ENCODE measurements around the gene PSME4.

PSME4 gene

GRCh38 chr2:53863538-53864227 is 107.1 kb downstream of the PSME4 start:
- H3K27me3 ChIP-seq (replicated peaks; ENCODE audit: insufficient read depth, low read length): no peaks in the 10 kb centered on the region
- H3K4me1 ChIP-seq (ENCODE audit: low read length): peaks cover 8% of the 10 kb centered on the region; the same call in 1 of the 2 replicates
- no peak overlapping the region for H3K9ac ChIP-seq (ENCODE audit: low read length)
- H3K9me2 ChIP-seq (replicated peaks; ENCODE audit: insufficient read depth, low read length): no peaks in the 10 kb centered on the region
- no peak overlapping the region for H3K27ac ChIP-seq (ENCODE audit: low read length)
- H3K36me3 ChIP-seq (replicated peaks; ENCODE audit: insufficient read depth, low read length): peaks cover 10% of the 10 kb centered on the region; the same call in 1 of the 2 replicates
- no peaks in the 10 kb centered on the region for H3F3A ChIP-seq (ENCODE audit: insufficient read depth, low read length)
- H3K4me2 ChIP-seq (ENCODE audit: low read depth, low read length): no peak overlapping the region
- no peak overlapping the region for H3K4me3 ChIP-seq (ENCODE audit: low read length)
- TF ChIP-seq, protein P1, sequence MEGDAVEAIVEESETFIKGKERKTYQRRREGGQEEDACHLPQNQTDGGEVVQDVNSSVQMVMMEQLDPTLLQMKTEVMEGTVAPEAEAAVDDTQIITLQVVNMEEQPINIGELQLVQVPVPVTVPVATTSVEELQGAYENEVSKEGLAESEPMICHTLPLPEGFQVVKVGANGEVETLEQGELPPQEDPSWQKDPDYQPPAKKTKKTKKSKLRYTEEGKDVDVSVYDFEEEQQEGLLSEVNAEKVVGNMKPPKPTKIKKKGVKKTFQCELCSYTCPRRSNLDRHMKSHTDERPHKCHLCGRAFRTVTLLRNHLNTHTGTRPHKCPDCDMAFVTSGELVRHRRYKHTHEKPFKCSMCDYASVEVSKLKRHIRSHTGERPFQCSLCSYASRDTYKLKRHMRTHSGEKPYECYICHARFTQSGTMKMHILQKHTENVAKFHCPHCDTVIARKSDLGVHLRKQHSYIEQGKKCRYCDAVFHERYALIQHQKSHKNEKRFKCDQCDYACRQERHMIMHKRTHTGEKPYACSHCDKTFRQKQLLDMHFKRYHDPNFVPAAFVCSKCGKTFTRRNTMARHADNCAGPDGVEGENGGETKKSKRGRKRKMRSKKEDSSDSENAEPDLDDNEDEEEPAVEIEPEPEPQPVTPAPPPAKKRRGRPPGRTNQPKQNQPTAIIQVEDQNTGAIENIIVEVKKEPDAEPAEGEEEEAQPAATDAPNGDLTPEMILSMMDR (IDR thresholded peaks at IDR 0.05; ENCODE audit: low read length): no peak
- TF ChIP-seq EZH2phosphoT487 (IDR thresholded peaks at IDR 0.05; ENCODE audit: low read length): no peak
- TF ChIP-seq EZH2 (optimal IDR thresholded peaks at IDR 0.05; ENCODE audit: low read depth, low read length): no peak
- H3K9me3 ChIP-seq (replicated peaks; ENCODE audit: insufficient read depth, low read length): no peaks in the 10 kb centered on the region
- no peak overlapping the region for H2AFZ ChIP-seq (ENCODE audit: low read length)
- no peaks in the 10 kb centered on the region for H4K20me1 ChIP-seq (ENCODE audit: insufficient read depth, low read length)
- no peak for DNase-seq
- H3K79me2 ChIP-seq (ENCODE audit: low read length): no peaks in the 10 kb centered on the region

GRCh38 chr2:53861824-53862223 is 109.0 kb downstream of the PSME4 start:
- H3K27ac ChIP-seq (ENCODE audit: low read length): no peak overlapping the region
- TF ChIP-seq EZH2phosphoT487 (IDR thresholded peaks at IDR 0.05; ENCODE audit: low read length) (no peak), EZH2 (optimal IDR thresholded peaks at IDR 0.05; ENCODE audit: low read depth, low read length) (no peak)
- TF ChIP-seq, protein P1 (IDR thresholded peaks at IDR 0.05; ENCODE audit: low read length): no peak
- H3K9ac ChIP-seq (ENCODE audit: low read length): no peak overlapping the region
- no peaks in the 10 kb centered on the region for H4K20me1 ChIP-seq (ENCODE audit: insufficient read depth, low read length)
- H2AFZ ChIP-seq (ENCODE audit: low read length): no peak overlapping the region
- no peaks in the 10 kb centered on the region for H3F3A ChIP-seq (ENCODE audit: insufficient read depth, low read length)
- no peak overlapping the region for H3K4me3 ChIP-seq (ENCODE audit: low read length)
- no peak overlapping the region for H3K4me2 ChIP-seq (ENCODE audit: low read depth, low read length)
- peaks cover 10% of the 10 kb centered on the region; the same call in 1 of the 2 replicates for H3K36me3 ChIP-seq (replicated peaks; ENCODE audit: insufficient read depth, low read length)
- no peaks in the 10 kb centered on the region for H3K79me2 ChIP-seq (ENCODE audit: low read length)
- no peak for DNase-seq
- H3K9me2 ChIP-seq (replicated peaks; ENCODE audit: insufficient read depth, low read length): no peaks in the 10 kb centered on the region
- no peaks in the 10 kb centered on the region for H3K9me3 ChIP-seq (replicated peaks; ENCODE audit: insufficient read depth, low read length)
- H3K4me1 ChIP-seq (ENCODE audit: low read length): peaks cover 8% of the 10 kb centered on the region; the same call in 1 of the 2 replicates
- H3K27me3 ChIP-seq (replicated peaks; ENCODE audit: insufficient read depth, low read length): no peaks in the 10 kb centered on the region

- TF ChIP-seq, protein P1 (IDR thresholded peaks at IDR 0.05; ENCODE audit: low read length): no peak
- no peak for TF ChIP-seq EZH2phosphoT487 (IDR thresholded peaks at IDR 0.05; ENCODE audit: low read length)
- no peak for TF ChIP-seq EZH2 (optimal IDR thresholded peaks at IDR 0.05; ENCODE audit: low read depth, low read length)
- no peaks in the 10 kb centered on the region for H3K9me3 ChIP-seq (replicated peaks; ENCODE audit: insufficient read depth, low read length)
- H3K4me3 ChIP-seq (ENCODE audit: low read length): no peak within 1 kb of the TSS
- DNase-seq: no peak
- no peak within 1 kb of the TSS for H2AFZ ChIP-seq (ENCODE audit: low read length)
- H3K4me1 ChIP-seq (ENCODE audit: low read length): peaks cover 8% of the 10 kb centered on the region; the same call in 1 of the 2 replicates
- no peaks in the 10 kb centered on the region for H3F3A ChIP-seq (ENCODE audit: insufficient read depth, low read length)
- no peak within 1 kb of the TSS for H3K9ac ChIP-seq (ENCODE audit: low read length)
- no peak within 1 kb of the TSS for H3K27ac ChIP-seq (ENCODE audit: low read length)
- no peaks in the 10 kb centered on the region for H3K36me3 ChIP-seq (replicated peaks; ENCODE audit: insufficient read depth, low read length)
- H3K27me3 ChIP-seq (replicated peaks; ENCODE audit: insufficient read depth, low read length): no peaks in the 10 kb centered on the region
- H4K20me1 ChIP-seq (ENCODE audit: insufficient read depth, low read length): no peaks in the 10 kb centered on the region
- no peaks in the 10 kb centered on the region for H3K9me2 ChIP-seq (replicated peaks; ENCODE audit: insufficient read depth, low read length)
- H3K4me2 ChIP-seq (ENCODE audit: low read depth, low read length): no peak within 1 kb of the TSS
- no peaks in the 10 kb centered on the region for H3K79me2 ChIP-seq (ENCODE audit: low read length)
Observed at GRCh38 chr2:53859206-53860181, 111.3 kb downstream of the PSME4 start, which contains the start of gene GPR75. GPR75 (minus strand) TSS chr2:53859967; CDS start chr2:53854756, 5,211 bp downstream.
